GM18505 (cell line): ENCODE results near the gene ROPN1L.
"Not testable (repeated sequence)": the region's sequence is repeated elsewhere in the genome, so short reads cannot be mapped to it uniquely, and the experiment has no call there.

ENCODE experiments used
- ATAC-seq: cut with Tn5 transposase; IDR thresholded peaks from one replicate; pipeline ENCODE4 v1.9.1; 2021; ENCODE audit not compliant: unreplicated experiment
- POLR2A ChIP-seq: IDR thresholded peaks from 4 replicates; pipeline ENCODE4 v1.6.1; 2011; ENCODE audit warnings: borderline replicate concordance; ENCODE audit not compliant: insufficient read depth, insufficient read length; ENCODE audit errors: extremely low read depth

The ROPN1L gene

GRCh38 chr5:10441083-10441991 is at the start of gene ROPN1L:
Gene ROPN1L, plus strand, starts transcription at chr5:10441879. Its CDS starts 289 bp downstream, at chr5:10442168.
- ATAC-seq, result peak; percentile 97
- TF ChIP-seq POLR2A, result peak; percentile 37

- ATAC-seq, result not testable (repeated sequence)
Measured at GRCh38 chr5:10392567-10393328, 48.9 kb upstream of the ROPN1L start.

- no peak for TF ChIP-seq POLR2A
- ATAC-seq, result no peak
Measured at GRCh38 chr5:10393491-10393890, 48.2 kb upstream of the ROPN1L start.

DNA sequence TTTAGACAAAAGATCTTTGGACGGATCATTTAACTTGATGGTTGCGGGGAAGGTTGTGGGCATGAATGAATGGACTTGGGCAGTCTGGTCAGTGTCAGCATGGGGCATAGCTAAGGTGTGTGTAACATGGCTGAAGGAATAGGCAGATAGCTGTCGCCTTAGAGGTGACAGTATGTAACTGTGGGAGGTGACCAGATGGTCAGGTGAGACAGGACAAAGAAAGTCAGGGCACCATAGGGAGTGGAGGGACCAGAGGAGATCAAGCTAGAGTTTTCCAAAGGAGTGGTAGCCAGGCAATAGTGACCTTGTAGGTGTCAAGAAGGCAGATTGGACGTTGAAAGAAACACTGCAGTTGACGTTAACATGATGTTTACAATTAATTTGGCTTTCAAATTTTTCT is 45.1 kb upstream of the ROPN1L start:
- ATAC-seq, result no peak

GRCh38 chr5:10399839-10400238 is 41.8 kb upstream of the ROPN1L start:
- ATAC-seq, result no peak
- TF ChIP-seq POLR2A, result no peak

More for the DNA sequence above, 45.1 kb upstream of the ROPN1L start:
- no peak for TF ChIP-seq POLR2A

GRCh38 chr5:10400411-10400810 is 41.3 kb upstream of the ROPN1L start:
- TF ChIP-seq POLR2A, result no peak
- no peak for ATAC-seq

GRCh38 chr5:10400831-10401230 is 40.8 kb upstream of the ROPN1L start:
- TF ChIP-seq POLR2A, result no peak
- no peak for ATAC-seq

GRCh38 chr5:10401498-10401897 is 40.2 kb upstream of the ROPN1L start:
- peak; percentile 75 for ATAC-seq
- TF ChIP-seq POLR2A, result no peak

DNA sequence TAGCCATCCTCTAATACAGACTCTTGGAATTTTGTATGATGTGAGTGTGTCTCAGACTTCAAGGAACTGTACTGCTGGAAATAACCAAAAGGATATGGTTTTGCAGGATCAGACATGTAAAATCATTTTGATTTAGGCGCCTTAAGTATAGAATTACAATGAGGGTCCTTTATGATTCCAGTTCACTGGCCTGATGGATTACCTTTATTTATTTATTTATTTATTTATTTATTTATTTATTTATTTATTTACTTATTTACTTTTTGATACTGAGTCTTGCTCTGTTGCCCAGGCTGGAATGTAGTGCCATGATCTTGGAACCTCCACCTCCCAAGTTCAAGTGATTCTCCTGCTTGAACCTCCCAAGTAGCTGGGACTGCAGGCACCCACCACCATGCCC is 37.9 kb upstream of the ROPN1L start:
- ATAC-seq, result no peak
- no peak for TF ChIP-seq POLR2A

GRCh38 chr5:10406651-10407050 is 35.0 kb upstream of the ROPN1L start:
- TF ChIP-seq POLR2A, result no peak
- no peak for ATAC-seq

DNA sequence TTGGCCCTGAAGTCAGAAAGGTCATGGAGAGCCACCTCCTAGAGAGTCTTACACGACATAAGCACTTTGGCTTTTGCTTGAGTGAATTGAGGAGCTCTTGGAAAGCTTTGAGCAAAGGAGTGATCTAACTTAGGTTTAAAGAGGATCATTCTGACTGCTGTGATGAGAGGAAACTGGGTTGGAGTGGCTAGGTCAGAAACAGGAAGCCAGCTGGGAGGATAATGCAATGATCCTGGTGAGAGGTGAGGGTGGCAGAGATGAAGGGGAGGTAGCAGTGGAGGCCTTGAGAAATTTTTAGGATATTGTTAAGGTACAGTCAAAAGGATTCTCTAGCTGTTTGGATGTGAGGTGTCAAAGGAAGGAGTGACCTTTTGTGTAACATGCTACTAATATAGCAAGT is 32.2 kb upstream of the ROPN1L start:
- no peak for TF ChIP-seq POLR2A

DNA sequence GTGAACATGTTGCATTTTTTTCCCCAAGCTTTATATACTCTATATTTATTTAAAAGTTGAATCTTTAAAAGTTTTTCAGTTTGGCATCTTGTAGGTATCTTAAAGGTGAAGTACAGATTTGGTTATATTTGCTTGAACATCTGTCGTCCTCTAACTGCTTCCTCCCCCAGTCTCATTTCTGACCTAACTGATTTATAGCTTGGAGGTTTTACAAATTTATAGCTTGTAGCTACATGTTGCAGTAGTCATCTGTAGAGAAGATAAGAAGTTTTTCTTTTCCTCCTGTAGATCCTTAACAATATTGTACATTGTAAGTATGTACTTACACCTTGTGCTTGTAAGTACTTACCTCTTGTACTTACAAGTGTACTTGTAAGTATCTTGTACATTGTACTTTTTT is 31.0 kb upstream of the ROPN1L start:
- no peak for ATAC-seq

More for the DNA sequence above, 32.2 kb upstream of the ROPN1L start:
- no peak for ATAC-seq

DNA sequence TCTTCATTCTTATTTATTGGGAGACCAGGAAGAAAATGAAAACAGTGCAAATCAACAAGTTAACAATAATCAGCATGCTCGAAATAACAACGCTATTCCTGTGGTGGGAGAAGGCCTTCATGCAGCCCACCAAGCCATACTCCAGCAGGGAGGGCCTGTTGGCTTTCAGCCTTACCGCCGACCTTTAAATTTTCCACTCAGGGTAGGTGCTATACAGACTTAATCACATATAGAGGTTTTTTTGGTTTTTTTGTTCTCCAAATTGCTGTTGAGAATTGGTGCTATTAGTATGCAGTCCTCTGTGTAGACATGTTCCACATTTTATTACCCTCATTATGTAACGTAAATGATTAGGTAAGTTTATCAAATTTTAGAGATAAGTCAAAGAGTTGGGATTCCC is 30.3 kb upstream of the ROPN1L start:
- ATAC-seq, result no peak
- no peak for TF ChIP-seq POLR2A

More for the DNA sequence above, 31.0 kb upstream of the ROPN1L start:
- TF ChIP-seq POLR2A, result no peak

GRCh38 chr5:10416868-10417267 is 24.8 kb upstream of the ROPN1L start:
- ATAC-seq, result no peak

More at GRCh38 chr5:10416868-10417267, 24.8 kb upstream of the ROPN1L start:
- no peak for TF ChIP-seq POLR2A
